GM12801 (cell line): ENCODE data around the gene HORMAD2.

Source experiments
- CTCF ChIP-seq: IDR thresholded peaks from one replicate; pipeline ENCODE4 v1.5.1; 2011; ENCODE audit warnings: control low read depth; ENCODE audit not compliant: insufficient read length; ENCODE audit errors: extremely low read depth

The HORMAD2 gene

DNA sequence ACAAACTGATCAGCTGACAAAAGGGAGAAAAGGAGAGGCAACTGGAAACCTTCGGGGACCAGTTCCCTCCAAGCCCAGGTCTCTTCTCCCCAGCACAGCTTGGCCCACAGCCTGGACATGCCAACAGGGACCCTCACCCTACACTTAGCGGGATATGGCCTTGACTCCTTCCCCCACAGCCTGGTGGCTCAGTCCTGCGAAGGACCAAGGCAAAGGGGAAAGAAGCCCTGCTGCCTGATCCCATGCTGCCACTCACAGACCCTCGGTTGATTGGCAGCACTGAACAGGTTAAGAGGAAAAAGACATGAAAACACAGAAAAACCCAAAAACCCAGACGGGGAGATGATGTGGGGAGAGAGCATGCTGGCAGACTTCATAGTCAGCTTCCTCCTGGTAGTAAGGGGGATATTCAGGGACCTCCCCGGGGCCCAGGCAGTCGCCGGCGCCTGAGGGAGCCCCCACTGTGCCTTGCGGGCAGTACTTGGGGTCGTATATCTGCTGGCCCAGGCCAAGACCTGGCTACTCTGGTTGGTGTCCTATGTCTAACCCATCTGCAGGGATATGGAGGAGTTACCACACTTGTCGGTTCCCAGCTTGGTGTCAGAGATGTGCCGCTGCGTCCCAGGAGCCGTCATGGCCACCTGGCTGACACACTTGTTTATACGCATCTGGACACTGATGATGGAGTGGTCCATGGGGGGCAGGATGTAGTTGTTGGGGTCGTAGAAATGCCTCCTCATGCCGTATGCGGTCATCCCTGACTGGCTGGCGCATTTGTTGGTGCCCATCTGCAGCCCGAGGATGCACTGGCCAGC is 34.2 kb upstream of the HORMAD2 start:
- TF ChIP-seq CTCF = no peak

DNA sequence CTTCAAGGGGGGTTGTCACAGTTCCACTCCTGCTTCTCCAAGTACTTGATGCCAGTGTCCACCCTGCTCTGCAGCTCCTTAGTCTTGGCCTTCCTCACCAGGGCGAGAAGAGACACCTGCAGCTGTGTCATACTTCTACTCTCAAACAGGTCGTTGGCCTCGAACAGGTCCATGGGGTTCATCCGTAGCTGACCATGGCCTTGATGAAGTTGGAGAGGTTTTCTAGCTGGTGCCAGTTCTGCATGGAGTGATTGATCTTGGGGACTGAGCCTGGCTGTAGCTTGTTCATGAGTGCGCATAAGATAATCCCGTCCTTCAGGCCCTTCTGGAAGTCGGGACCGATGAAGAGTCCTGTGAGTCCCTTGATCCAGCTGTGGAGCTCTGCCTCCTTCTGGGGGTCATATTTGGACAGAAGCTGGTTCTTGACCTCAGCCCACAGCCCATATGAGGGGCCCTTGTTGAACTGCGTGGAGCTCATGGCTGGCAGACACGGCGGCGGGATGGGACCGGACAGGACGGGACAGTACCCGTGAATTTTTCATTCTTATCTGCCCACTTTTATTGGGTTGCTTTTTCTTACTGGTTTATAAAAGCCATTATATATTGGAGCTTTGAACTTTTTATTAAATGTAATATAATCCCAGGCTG is 33.4 kb upstream of the HORMAD2 start:
- TF ChIP-seq CTCF = no peak

DNA sequence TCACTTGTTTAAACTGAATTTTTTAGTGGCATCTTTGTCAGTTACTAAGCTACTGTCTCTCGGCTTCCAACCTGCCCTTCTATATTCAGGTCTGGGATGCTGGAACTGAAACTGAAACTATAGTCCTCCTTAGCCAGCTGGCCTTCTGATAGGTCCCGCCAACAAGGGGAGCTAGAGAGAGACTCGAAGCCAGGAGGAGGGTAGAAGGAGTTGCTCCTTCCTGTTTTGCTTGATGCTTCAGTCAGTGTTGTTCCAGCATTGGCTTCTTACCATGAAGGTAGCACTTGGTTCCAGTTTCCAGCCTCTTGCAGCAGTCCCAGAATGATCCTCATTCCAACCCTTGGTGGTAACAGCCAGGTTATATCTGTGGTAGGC is 32.9 kb upstream of the HORMAD2 start:
- TF ChIP-seq CTCF = no peak

- TF ChIP-seq CTCF = no peak
These were observed 31.6 kb upstream of the HORMAD2 start for GRCh38 chr22:30048681-30049080.

DNA sequence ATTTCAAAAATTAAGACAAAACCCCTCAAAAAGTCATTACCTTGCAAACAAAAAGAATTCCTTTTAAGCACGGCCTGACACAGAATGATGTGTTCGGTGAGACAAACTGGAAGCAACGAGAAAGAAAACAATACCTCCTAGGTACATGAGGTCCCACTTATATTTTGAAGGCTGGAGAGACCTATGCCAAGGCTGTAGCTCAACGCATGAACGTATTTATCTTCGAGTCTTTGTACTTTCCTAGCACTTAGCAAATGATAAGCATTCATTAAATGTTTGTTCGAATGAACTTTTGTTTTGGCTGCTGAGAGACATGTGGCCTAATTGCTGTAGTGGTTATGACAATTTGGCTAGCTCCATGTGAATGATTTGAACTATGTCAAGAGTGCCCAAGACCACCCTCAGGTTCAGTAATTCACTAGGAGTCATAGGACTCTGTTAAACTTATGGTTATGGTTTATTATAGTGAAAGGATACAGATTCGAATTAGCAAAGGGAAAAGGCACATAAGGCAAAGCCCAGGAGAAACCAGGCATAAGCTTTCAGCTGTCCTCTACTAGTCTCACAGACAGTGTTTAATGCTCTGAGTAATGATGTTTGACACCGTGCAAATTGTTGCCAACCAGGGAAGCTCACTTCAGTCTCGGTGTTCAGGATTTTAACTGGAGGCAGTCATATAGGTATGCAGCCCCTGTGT is 26.0 kb upstream of the HORMAD2 start:
- TF ChIP-seq CTCF = no peak

DNA sequence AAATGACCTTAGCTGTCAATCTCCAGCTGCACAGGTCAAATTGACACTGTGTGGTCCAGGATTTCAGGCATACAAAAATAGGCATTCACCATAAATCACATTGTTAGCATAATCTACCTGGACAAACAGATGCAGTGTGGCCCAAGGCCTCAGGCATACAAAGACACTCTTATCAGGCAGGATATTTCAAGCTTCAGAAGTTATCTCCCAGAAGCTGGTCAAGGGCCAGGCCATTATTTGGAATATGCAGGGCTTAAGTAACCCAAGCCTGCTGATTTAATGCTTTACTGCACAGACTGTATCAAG is 25.5 kb upstream of the HORMAD2 start:
- no peak for TF ChIP-seq CTCF

GRCh38 chr22:30056015-30056414 is 24.2 kb upstream of the HORMAD2 start:
- no peak for TF ChIP-seq CTCF
